Measurements from ENCODE around the gene TSPEAR. TPM values are rescaled to one million over a fixed set of nuclear protein-coding genes. Genes with fewer than 3 reads are reported as not detected.

The TSPEAR gene
- total and polyA plus RNA-seq, 10 donors = 0.02 to 0.22 (median 0.03) TPM; not detected in 7

GRCh38 chr21:44729336-44730027 is 18.1 kb upstream of the TSPEAR start:
- Histone ChIP-seq H3K36me3 (no peaks in the 10 kb centered on the region), H3K27ac (no peak overlapping the region), H3K9me3 (no peaks in the 10 kb centered on the region), H3K4me3 (no peak overlapping the region), H3K27me3 (replicated peaks in 1 of 7) (peaks cover 0 to 68% (median 29%) of the 10 kb centered on the region in 7 donors), H3K4me1 (no peaks in the 10 kb centered on the region)
- DNase-seq = no peak
- no peak for TF ChIP-seq POLR2AphosphoS5 (IDR thresholded peaks at IDR 0.05)
- TF ChIP-seq, protein P1, sequence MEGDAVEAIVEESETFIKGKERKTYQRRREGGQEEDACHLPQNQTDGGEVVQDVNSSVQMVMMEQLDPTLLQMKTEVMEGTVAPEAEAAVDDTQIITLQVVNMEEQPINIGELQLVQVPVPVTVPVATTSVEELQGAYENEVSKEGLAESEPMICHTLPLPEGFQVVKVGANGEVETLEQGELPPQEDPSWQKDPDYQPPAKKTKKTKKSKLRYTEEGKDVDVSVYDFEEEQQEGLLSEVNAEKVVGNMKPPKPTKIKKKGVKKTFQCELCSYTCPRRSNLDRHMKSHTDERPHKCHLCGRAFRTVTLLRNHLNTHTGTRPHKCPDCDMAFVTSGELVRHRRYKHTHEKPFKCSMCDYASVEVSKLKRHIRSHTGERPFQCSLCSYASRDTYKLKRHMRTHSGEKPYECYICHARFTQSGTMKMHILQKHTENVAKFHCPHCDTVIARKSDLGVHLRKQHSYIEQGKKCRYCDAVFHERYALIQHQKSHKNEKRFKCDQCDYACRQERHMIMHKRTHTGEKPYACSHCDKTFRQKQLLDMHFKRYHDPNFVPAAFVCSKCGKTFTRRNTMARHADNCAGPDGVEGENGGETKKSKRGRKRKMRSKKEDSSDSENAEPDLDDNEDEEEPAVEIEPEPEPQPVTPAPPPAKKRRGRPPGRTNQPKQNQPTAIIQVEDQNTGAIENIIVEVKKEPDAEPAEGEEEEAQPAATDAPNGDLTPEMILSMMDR (IDR thresholded peaks at IDR 0.05 in 8 of 11, conservative IDR thresholded peaks at IDR 0.05 in 3 of 11) = no peak
- TF ChIP-seq POLR2A (IDR thresholded peaks at IDR 0.05) = no peak
- 90 to 92% (median 91%) methylated on average over 16 to 23 of the region's 23 CpGs for WGBS, 5 donors
- intact Hi-C loops (cut with DNase I; ENCODE audit: low total_unique reads) = loop anchor here (5.0 kb wide), 1 partner anchor 127 kb away; the partner anchor contains the start of gene KRTAP10-7

DNA sequence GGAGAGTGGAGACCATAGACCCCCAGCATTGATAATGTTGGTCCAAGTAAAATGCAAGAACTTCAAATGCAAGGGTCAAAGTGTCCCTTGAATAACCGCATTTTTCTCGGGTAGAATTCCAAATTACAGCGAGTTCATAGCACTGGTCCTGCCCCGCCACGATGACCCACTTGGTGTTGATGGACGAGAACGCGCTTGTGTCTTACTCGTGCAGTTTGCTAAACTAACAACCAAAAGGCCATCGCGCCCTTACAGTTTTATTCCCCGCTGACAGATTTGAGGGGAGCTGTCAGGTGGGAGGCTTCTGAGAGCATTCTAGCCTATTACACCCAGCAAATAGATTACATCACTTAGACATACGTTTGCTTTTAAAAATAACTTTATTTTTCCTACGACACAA is 17.3 kb upstream of the TSPEAR start:
- Histone ChIP-seq H3K4me1 (peaks cover under 1 to 5% (median 3%) of the 10 kb centered on the region in 6 donors), H3K27ac (no peak overlapping the region), H3K9me3 (no peaks in the 10 kb centered on the region), H3K36me3 (no peaks in the 10 kb centered on the region), H3K27me3 (replicated peaks in 1 of 7) (peaks cover 3 to 70% (median 36%) of the 10 kb centered on the region in 7 donors), H3K4me3 (no peak overlapping the region)
- intact Hi-C loops (cut with DNase I; ENCODE audit: low total_unique reads) = no loop called here
- TF ChIP-seq POLR2AphosphoS5 (IDR thresholded peaks at IDR 0.05) (no peak), POLR2A (IDR thresholded peaks at IDR 0.05) (no peak)
- TF ChIP-seq, protein P1 (IDR thresholded peaks at IDR 0.05 in 8 of 11, conservative IDR thresholded peaks at IDR 0.05 in 3 of 11) = no peak
- DNase-seq = no peak
- WGBS, 5 donors = 90 to 92% (median 91%) methylated on average over 14 of the region's 14 CpGs

GRCh38 chr21:44727757-44728156 is 16.4 kb upstream of the TSPEAR start:
- peaks cover 3 to 75% (median 46%) of the 10 kb centered on the region in 7 donors for H3K27me3 ChIP-seq (replicated peaks in 1 of 7)
- H3K36me3 ChIP-seq = no peaks in the 10 kb centered on the region
- no peaks in the 10 kb centered on the region for H3K9me3 ChIP-seq
- WGBS, 5 donors = 60 to 66% (median 62%) methylated on average over 6 to 9 of the region's 9 CpGs
- peak; percentile 55 for DNase-seq
- intact Hi-C loops (cut with DNase I; ENCODE audit: low total_unique reads) = no loop called here
- H3K4me3 ChIP-seq = no peak overlapping the region
- H3K27ac ChIP-seq = no peak overlapping the region
- peaks cover 5 to 15% (median 9%) of the 10 kb centered on the region in 6 donors for H3K4me1 ChIP-seq
- TF ChIP-seq POLR2A (IDR thresholded peaks at IDR 0.05) = no peak
- no peak for TF ChIP-seq POLR2AphosphoS5 (IDR thresholded peaks at IDR 0.05)
- TF ChIP-seq, protein P1 (IDR thresholded peaks at IDR 0.05 in 8 of 11, conservative IDR thresholded peaks at IDR 0.05 in 3 of 11) = no peak

- TF ChIP-seq, protein P1 (IDR thresholded peaks at IDR 0.05 in 8 of 11, conservative IDR thresholded peaks at IDR 0.05 in 3 of 11) = no peak
- Histone ChIP-seq H3K9me3 (no peaks in the 10 kb centered on the region), H3K27ac (no peak overlapping the region), H3K4me1 (peaks cover 5 to 18% (median 9%) of the 10 kb centered on the region in 6 donors), H3K27me3 (replicated peaks in 1 of 7) (peaks cover 3 to 78% (median 48%) of the 10 kb centered on the region in 7 donors), H3K4me3 (no peak overlapping the region), H3K36me3 (no peaks in the 10 kb centered on the region)
- DNase-seq = no peak
- 91 to 97% (median 95%) methylated on average over 8 of the region's 8 CpGs for WGBS, 5 donors
- intact Hi-C loops (cut with DNase I; ENCODE audit: low total_unique reads) = no loop called here
These were observed 15.9 kb upstream of the TSPEAR start for GRCh38 chr21:44727321-44727720.

All from spleen (tissue), 11 donors.